Measurements from ENCODE around the gene TBL1X. TPM values are rescaled to one million over a fixed set of nuclear protein-coding genes. Genes with fewer than 3 reads are reported as not detected.

The TBL1X gene
- total and polyA plus RNA-seq, 2 of the 8 experiments (the other 6 are each of a cell fraction or from before 2014, with no cell fraction given), result 13.3 to 25.6 TPM

- H3K4me3 ChIP-seq (ENCODE audit: extremely low read depth in 1 of 4, insufficient read depth in 2 of 4, low read depth in 3 of 4, low read length in 4 of 4), result no peak overlapping the region
- no peaks in the 10 kb centered on the region for H3K27me3 ChIP-seq (replicated peaks in 1 of 4; ENCODE audit: control insufficient read depth in 3 of 4, extremely low read depth in 1 of 4, insufficient read depth in 3 of 4, low read length in 3 of 4)
- WGBS, 2 experiments (ENCODE audit: extremely low coverage in 1 of 2, insufficient coverage in 1 of 2, insufficient read length in 1 of 2, insufficient replicate concordance in 2 of 2, low coverage in 1 of 2, low lambda C conversion rate in 2 of 2, missing lambda C conversion rate in 1 of 2), result 74% methylated on average over 3 of the region's 3 CpGs; no CpG with 5 or more reads in 1 of the 2 experiments
- no peaks in the 10 kb centered on the region; a peak in 1 of 4 replicates for H3K9me3 ChIP-seq (ENCODE audit: insufficient read depth in 2 of 2, low read depth in 1 of 2, low read length in 1 of 2)
- H3K23ac ChIP-seq (ENCODE audit: insufficient read length), result no peak overlapping the region
- no peak overlapping the region for H3K27ac ChIP-seq (ENCODE audit: low read depth, low read length)
- no peak overlapping the region for H4K8ac ChIP-seq (ENCODE audit: extremely low read depth, insufficient read depth, low read length)
- POLR2A ChIA-PET (ENCODE audit: partially characterized antibody), result no interaction called here
- H2AK5ac ChIP-seq (ENCODE audit: low read depth, low read length), result no peak overlapping the region
- no peak overlapping the region for H3K18ac ChIP-seq (ENCODE audit: extremely low read depth, low read length)
- no peak for DNase-seq (ENCODE audit: low read depth in 1 of 2, low spot score in 2 of 2)
- no peak overlapping the region for H3K4ac ChIP-seq (replicated peaks; ENCODE audit: insufficient read length, low read depth, low read length)
- no peak overlapping the region for H2BK15ac ChIP-seq (ENCODE audit: low read length)
- no peak for FAIRE-seq
- no peak overlapping the region for H3K9ac ChIP-seq (replicated peaks in 1 of 4; ENCODE audit: extremely low read depth in 1 of 4, low read depth in 3 of 4, low read length in 3 of 4)
- no peak overlapping the region for H2BK20ac ChIP-seq (ENCODE audit: low read length)
- CTCF ChIA-PET (ENCODE audit: partially characterized antibody), result no interaction called here
- H3K4me2 ChIP-seq (ENCODE audit: insufficient read depth in 1 of 2, low read depth in 2 of 2, low read length in 2 of 2), result no peak overlapping the region
- H2BK12ac ChIP-seq (ENCODE audit: low read depth, low read length), result no peak overlapping the region
- H3K23me2 ChIP-seq (ENCODE audit: low read depth, low read length), result no peaks in the 10 kb centered on the region
- H2BK120ac ChIP-seq (replicated peaks; ENCODE audit: low read depth, low read length), result no peak overlapping the region
- H3K36me3 ChIP-seq (ENCODE audit: control insufficient read depth in 2 of 4, insufficient read depth in 4 of 4, low read length in 3 of 4), result peaks cover 0 to 7% (median 3%) of the 10 kb centered on the region in 4 experiments; a peak in 4 of 8 replicates
- H3K4me1 ChIP-seq (replicated peaks in 1 of 4; ENCODE audit: control insufficient read depth in 3 of 4, insufficient read depth in 4 of 4, low read length in 3 of 4), result no peaks in the 10 kb centered on the region
- TF ChIP-seq CHD1 (IDR thresholded peaks at IDR 0.05; ENCODE audit: low read depth, low read length) (no peak), GTF2F1 (IDR thresholded peaks at IDR 0.05; ENCODE audit: borderline replicate concordance, low read depth, low read length) (no peak), TEAD4 (IDR thresholded peaks at IDR 0.05; ENCODE audit: low read depth, low read length) (no peak), BCL11A (IDR thresholded peaks at IDR 0.05; ENCODE audit: low read depth in 2 of 2, low read length in 2 of 2) (no peak), SP4 (IDR thresholded peaks at IDR 0.05; ENCODE audit: low read length) (no peak), JUND (IDR thresholded peaks at IDR 0.05; ENCODE audit: low read length) (no peak), NRF1 (IDR thresholded peaks at IDR 0.05; ENCODE audit: low read depth, low read length) (no peak), NANOG (IDR thresholded peaks at IDR 0.05; ENCODE audit: insufficient read depth, low read depth, low read length, poor library complexity, severe bottlenecking) (no peak)
- TF ChIP-seq, protein P1, sequence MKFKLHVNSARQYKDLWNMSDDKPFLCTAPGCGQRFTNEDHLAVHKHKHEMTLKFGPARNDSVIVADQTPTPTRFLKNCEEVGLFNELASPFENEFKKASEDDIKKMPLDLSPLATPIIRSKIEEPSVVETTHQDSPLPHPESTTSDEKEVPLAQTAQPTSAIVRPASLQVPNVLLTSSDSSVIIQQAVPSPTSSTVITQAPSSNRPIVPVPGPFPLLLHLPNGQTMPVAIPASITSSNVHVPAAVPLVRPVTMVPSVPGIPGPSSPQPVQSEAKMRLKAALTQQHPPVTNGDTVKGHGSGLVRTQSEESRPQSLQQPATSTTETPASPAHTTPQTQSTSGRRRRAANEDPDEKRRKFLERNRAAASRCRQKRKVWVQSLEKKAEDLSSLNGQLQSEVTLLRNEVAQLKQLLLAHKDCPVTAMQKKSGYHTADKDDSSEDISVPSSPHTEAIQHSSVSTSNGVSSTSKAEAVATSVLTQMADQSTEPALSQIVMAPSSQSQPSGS (IDR thresholded peaks at IDR 0.05; ENCODE audit: low read length), result no peak
- H4K91ac ChIP-seq (replicated peaks; ENCODE audit: insufficient read length, low read length), result no peak overlapping the region
- H2AFZ ChIP-seq (ENCODE audit: low read length), result no peak overlapping the region
- H3K79me1 ChIP-seq (ENCODE audit: low read depth, low read length), result no peaks in the 10 kb centered on the region
- no peak overlapping the region for H3K56ac ChIP-seq (replicated peaks; ENCODE audit: insufficient read length, low read depth, low read length)
- no peaks in the 10 kb centered on the region for H4K20me1 ChIP-seq (replicated peaks in 1 of 2; ENCODE audit: control insufficient read depth in 1 of 2, insufficient read depth in 2 of 2, low read length in 2 of 2)
- H4K5ac ChIP-seq (ENCODE audit: insufficient read length, low read depth, low read length), result no peak overlapping the region
- H2BK5ac ChIP-seq (ENCODE audit: low read depth, low read length), result no peak overlapping the region
- H3K79me2 ChIP-seq (ENCODE audit: control insufficient read depth in 1 of 2, insufficient read depth in 2 of 2, low read length in 2 of 2), result no peaks in the 10 kb centered on the region
- no peak overlapping the region for H3K14ac ChIP-seq (ENCODE audit: insufficient read length)
These were observed 265.2 kb downstream of the TBL1X start for GRCh38 chrX:9730078-9730477.

Data from H1 (cell line).